Subcutaneous abdominal adipose tissue (tissue), 5 donors: ENCODE data around the gene MAPRE3.

ENCODE experiments used
- H3K27ac ChIP-seq: one replicate; pipeline ENCODE4 v1.7.0; 2013; ENCODE audit warnings: low read depth, mild to moderate bottlenecking, inconsistent platforms, low read length, moderate library complexity
- H3K27me3 ChIP-seq, 5 donors: one replicate each; pipeline ENCODE4 v1.7.0; 2013; ENCODE audit warnings: low read length in 5 of 5, inconsistent platforms in 1 of 5; ENCODE audit not compliant: control insufficient read depth in 5 of 5, insufficient read depth in 4 of 5
- H3K36me3 ChIP-seq, 5 donors: one replicate each; pipeline ENCODE4 v1.7.0; 2013; ENCODE audit warnings: low read length in 5 of 5; ENCODE audit not compliant: control insufficient read depth in 5 of 5, insufficient read depth in 5 of 5
- H3K4me1 ChIP-seq, 5 donors: one replicate each; pipeline ENCODE4 v1.7.0; 2013; ENCODE audit warnings: low read length in 5 of 5, mild to moderate bottlenecking in 3 of 5, moderate library complexity in 1 of 5; ENCODE audit not compliant: control insufficient read depth in 5 of 5, insufficient read depth in 5 of 5
- H3K4me3 ChIP-seq, 5 donors: one replicate each; pipeline ENCODE4 v1.7.0; 2013; ENCODE audit warnings: low read length in 5 of 5, low read depth in 1 of 5
- H3K9ac ChIP-seq, 5 donors: one replicate each; pipeline ENCODE4 v1.7.0; 2013; ENCODE audit warnings: low read length in 5 of 5, mild to moderate bottlenecking in 4 of 5, moderate library complexity in 3 of 5
- H3K9me3 ChIP-seq, 5 donors: one replicate each; pipeline ENCODE4 v1.7.0; 2013; ENCODE audit warnings: low read length in 5 of 5; ENCODE audit not compliant: control insufficient read depth in 5 of 5
- donor health status: healthy.
- donor health status: healthy.
- donor health status: healthy.
- donor health status: healthy.
- donor health status: healthy.

Gene MAPRE3

DNA sequence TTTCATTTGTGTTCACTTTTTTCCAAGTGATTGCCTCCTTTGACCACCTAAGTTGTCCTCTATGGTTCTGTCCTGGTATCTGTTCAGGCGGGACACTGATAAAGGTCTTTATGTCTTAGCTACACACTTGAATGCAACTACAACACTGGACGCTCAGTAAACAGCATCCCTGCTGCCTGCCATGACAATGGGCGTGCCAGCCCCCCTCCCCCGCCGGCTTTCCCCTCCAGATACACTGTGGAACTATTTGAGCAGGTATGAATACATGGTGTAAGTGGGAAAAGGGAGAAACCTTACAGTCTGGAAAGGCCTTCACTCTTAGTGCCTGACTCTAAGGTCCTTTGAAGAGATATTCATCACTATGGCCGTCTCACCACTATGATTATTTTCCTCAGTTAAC is 86.7 kb downstream of the MAPRE3 start:
- Histone ChIP-seq H3K4me3 (no peak overlapping the region), H3K27ac (no peak overlapping the region), H3K27me3 (no peaks in the 10 kb centered on the region), H3K36me3 (peaks cover 12 to 54% (median 50%) of the 10 kb centered on the region in 5 donors), H3K4me1 (peaks cover 3 to 13% (median 11%) of the 10 kb centered on the region in 5 donors), H3K9me3 (no peaks in the 10 kb centered on the region), H3K9ac (no peak overlapping the region)

DNA sequence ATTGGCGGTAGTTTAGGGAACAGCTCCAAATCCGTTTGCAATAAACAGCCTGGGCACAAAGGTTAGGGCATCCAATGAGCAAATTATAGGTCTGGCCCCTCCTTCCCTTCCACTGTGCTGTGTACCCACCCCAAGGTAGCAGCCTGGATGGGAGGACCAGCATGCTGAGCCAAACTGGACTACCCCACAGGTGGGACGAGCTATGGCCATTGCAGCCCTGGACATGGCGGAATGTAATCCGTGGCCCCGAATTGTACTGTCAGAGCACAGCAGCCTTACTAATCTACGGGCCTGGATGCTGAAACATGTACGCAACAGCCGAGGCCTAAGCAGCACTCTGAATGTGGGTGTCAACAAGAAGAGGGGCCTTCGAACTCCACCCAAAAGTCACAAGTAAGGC is 87.8 kb downstream of the MAPRE3 start:
- peaks cover 3 to 9% (median 8%) of the 10 kb centered on the region in 5 donors for H3K4me1 ChIP-seq

DNA sequence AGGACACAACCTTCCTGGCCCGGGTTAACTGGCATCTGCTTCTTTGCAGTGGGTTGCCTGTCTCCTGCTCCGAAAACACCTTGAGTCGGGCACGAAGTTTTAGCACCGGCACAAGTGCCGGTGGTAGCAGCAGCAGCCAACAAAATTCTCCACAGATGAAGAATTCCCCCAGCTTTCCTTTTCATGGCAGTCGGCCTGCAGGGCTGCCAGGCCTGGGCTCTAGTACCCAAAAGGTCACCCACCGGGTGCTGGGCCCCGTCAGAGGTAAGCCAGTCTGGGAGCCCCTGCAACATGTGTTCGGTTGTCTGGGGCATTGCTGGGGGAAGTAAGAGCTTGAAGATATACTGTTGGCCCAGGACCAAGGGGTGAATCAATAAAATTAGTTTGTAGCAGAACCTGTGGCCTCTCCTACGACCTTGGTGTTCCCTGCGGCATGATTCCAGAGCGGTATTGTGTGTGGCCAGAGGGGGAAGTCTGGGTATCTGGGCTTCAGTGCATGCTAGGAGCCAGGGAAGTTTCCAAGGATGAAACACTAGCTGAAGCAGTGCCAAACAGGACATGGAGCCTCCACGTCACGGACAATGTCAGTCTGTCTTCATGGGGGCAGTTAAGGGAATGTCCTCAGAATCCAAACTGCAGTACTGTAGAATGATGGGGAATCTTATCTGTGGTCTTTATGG is 88.8 kb downstream of the MAPRE3 start:
- Histone ChIP-seq H3K4me1 (peaks cover 3 to 16% (median 12%) of the 10 kb centered on the region in 5 donors), H3K27ac (peak overlapping the region; percentile 46), H3K9ac (peak overlapping the region in 1 of 5 donors; percentile 37), H3K36me3 (peaks cover 9 to 49% (median 42%) of the 10 kb centered on the region in 5 donors), H3K27me3 (no peaks in the 10 kb centered on the region), H3K4me3 (no peak overlapping the region), H3K9me3 (no peaks in the 10 kb centered on the region)

More for the DNA sequence above, 87.8 kb downstream of the MAPRE3 start:
- H3K9me3 ChIP-seq, result no peaks in the 10 kb centered on the region
- no peak overlapping the region for H3K9ac ChIP-seq
- no peaks in the 10 kb centered on the region for H3K27me3 ChIP-seq
- peaks cover 12 to 59% (median 51%) of the 10 kb centered on the region in 5 donors for H3K36me3 ChIP-seq
- no peak overlapping the region for H3K27ac ChIP-seq
- no peak overlapping the region for H3K4me3 ChIP-seq

DNA sequence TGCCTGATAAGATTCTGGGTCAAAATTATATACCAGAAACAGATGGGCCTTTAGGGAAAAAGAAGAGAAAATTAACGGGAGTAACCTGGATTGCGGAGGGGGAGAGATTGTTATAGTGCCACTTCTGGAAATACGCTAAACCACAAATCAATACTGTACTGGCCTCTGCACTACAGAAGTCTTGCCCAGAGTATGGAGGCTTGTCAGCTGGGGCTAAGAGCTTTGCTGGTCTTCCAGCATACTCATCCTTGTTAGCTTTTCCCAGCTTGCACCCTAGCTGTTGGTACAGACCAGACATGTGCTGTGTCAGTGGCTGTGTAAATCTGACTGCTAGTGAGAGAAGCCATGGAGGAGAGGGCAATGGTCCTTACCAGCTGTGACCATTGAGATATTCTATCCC is 89.9 kb downstream of the MAPRE3 start:
- Histone ChIP-seq H3K4me1 (peaks cover 3 to 16% (median 12%) of the 10 kb centered on the region in 5 donors), H3K36me3 (peaks cover 8 to 39% (median 36%) of the 10 kb centered on the region in 5 donors)

DNA sequence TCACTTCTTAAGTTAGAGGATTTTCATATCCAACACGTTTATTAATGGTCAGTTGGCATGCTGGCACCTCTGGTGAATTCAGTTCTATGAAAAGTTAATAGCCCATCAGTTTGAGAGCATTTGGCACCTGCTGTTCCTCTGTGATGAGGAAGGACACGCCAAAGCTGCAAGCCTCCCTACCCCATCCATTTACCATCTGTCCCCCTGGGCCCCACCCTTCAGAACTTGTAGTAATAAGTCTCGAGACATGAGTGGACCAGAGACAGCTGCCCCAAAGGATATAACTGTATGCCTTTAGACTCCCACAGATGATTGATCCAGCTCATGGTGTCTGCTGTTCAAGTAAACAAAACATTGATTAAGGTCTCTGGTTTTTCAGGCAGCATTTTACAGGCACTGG is 94.7 kb downstream of the MAPRE3 start:
- H3K9ac ChIP-seq, result no peak overlapping the region

More for the DNA sequence above, 89.9 kb downstream of the MAPRE3 start:
- no peak overlapping the region for H3K4me3 ChIP-seq
- peak overlapping the region in 1 of 5 donors; percentile 7 for H3K9ac ChIP-seq
- no peaks in the 10 kb centered on the region for H3K9me3 ChIP-seq
- H3K27ac ChIP-seq, result no peak overlapping the region
- H3K27me3 ChIP-seq, result no peaks in the 10 kb centered on the region

DNA sequence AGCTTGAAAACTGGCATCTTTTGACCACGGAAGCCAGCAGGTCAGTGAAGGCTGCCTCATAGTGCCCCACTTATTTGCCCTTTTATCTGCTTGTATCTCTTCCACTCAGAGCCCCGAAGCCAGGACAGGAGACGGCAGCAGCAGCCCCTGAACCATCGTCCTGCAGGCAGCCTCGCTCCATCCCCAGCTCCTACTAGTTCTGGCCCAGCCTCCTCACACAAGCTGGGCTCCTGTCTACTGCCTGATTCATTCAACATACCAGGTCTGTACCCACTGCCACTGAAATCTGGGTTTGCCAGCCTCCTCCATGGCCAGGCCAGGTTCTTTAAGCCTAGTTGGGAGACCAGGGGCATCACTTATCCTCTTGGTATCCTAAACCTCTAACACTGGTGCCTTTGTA is 96.9 kb downstream of the MAPRE3 start:
- H3K36me3 ChIP-seq, result peaks cover 11 to 38% (median 29%) of the 10 kb centered on the region in 5 donors
- H3K27me3 ChIP-seq, result no peaks in the 10 kb centered on the region
- no peak overlapping the region for H3K9ac ChIP-seq
- H3K9me3 ChIP-seq, result no peaks in the 10 kb centered on the region
- H3K4me1 ChIP-seq, result peaks cover 5 to 40% (median 38%) of the 10 kb centered on the region in 5 donors
- no peak overlapping the region for H3K4me3 ChIP-seq
- no peak overlapping the region for H3K27ac ChIP-seq

More for the DNA sequence above, 94.7 kb downstream of the MAPRE3 start:
- Histone ChIP-seq H3K4me1 (peaks cover 2 to 22% (median 21%) of the 10 kb centered on the region in 5 donors), H3K27ac (no peak overlapping the region), H3K9me3 (no peaks in the 10 kb centered on the region), H3K27me3 (no peaks in the 10 kb centered on the region), H3K4me3 (no peak overlapping the region), H3K36me3 (peaks cover 11 to 42% (median 33%) of the 10 kb centered on the region in 5 donors)

DNA sequence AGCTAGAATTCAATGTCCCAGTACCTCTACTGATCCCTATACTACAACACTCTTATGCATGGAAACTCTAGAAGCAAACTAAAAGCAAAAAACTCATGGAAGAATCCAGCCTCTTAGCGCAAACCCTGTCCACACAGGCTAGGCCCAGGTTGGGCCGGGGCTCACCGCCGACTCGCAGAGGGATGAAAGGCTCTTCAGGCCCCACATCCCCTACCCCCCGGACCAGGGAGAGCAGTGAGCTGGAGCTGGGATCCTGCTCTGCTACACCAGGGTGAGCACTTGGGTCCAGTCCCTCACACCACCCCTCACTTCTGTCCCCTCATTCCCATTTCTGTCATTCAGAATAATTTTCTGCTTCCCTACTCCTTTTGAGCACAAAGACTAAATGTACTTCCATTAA is 99.0 kb downstream of the MAPRE3 start:
- Histone ChIP-seq H3K4me3 (no peak overlapping the region), H3K27me3 (no peaks in the 10 kb centered on the region), H3K4me1 (peaks cover 5 to 50% (median 39%) of the 10 kb centered on the region in 5 donors), H3K27ac (peak overlapping the region; percentile 90), H3K36me3 (peaks cover 11 to 36% (median 29%) of the 10 kb centered on the region in 5 donors), H3K9ac (peak overlapping the region in 4 of 5 donors; percentile 86 to 97 (median 92)), H3K9me3 (no peaks in the 10 kb centered on the region)

DNA sequence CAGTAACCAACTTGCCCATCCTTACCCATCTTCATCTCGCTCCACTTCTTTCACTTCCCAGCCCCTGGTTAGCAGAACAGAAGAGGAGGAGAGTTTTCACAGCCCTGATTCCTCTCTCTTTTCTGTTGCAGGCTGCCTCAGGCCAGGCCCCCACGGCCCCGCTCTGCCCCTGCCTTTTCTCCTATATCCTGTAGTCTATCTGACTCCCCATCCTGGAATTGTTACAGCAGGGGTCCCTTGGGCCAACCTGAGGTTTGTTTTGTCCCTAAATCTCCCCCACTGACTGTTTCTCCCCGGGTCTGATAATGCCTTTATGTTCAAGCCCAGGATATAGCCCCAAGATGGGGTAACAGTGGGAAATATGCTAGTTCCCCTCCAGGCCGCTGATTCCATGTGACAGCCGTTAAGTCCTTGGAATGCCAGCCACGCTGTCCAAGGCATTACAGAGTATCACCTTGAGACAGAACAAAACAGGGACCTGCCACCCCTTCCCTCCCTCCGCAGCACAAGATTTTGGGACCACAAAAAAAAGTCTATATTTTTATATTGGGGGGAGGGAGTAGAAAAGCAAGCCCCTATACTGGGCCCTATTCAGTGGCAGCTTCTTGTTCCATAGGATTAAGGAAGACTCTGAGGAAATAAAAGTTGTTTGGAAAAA is 99.7 kb downstream of the MAPRE3 start:
- no peaks in the 10 kb centered on the region for H3K27me3 ChIP-seq
- H3K9ac ChIP-seq, result peak overlapping the region; percentile 86 to 97 (median 93)
- H3K9me3 ChIP-seq, result no peaks in the 10 kb centered on the region
- H3K27ac ChIP-seq, result peak overlapping the region; percentile 90
- H3K4me1 ChIP-seq, result peaks cover 5 to 56% (median 43%) of the 10 kb centered on the region in 5 donors
- peak overlapping the region; percentile 89 to 99 (median 96) for H3K4me3 ChIP-seq
- peaks cover 11 to 34% (median 29%) of the 10 kb centered on the region in 5 donors for H3K36me3 ChIP-seq

DNA sequence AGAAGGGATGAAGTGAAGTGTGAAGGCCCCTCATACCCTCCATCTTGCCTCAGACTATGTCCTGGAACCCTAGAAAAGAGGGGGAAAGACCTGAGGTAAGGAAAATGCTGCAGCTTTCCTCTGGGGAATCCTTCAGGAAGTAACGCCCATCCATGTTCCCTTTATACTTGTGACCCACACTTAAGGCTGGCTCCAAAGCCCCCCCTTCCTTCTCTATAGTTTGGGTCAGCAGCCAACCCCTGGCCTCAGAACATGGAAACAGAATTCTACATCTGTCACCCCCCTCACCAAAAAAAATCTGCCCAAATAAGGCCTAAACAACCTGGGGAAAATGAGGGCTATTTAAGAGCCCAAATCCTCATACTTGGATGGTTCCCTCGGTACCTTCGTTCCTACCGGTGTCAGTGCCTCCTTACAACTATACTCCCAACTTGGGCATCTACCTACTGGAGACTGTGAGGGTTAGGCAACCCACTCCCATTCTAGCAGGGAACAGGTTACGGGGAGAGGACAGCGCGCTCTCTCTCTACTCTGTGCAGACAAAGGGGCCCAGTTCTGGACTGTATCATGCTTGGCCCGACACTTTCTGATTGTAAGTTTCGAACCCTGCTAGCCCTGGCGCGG is 100.3 kb downstream of the MAPRE3 start:
- no peaks in the 10 kb centered on the region for H3K27me3 ChIP-seq
- peaks cover 8 to 29% (median 26%) of the 10 kb centered on the region in 5 donors for H3K36me3 ChIP-seq
- peak overlapping the region; percentile 86 to 97 (median 93) for H3K9ac ChIP-seq
- H3K27ac ChIP-seq, result peak overlapping the region; percentile 90
- no peaks in the 10 kb centered on the region for H3K9me3 ChIP-seq
- H3K4me3 ChIP-seq, result peak overlapping the region; percentile 89 to 99 (median 96)
- H3K4me1 ChIP-seq, result peaks cover 5 to 63% (median 44%) of the 10 kb centered on the region in 5 donors
